NCI-H146 treated with DMSO at 0.1 percent for 48 hours (cell line): Measurements from ENCODE around the gene LRRIQ1.
A peak's percentile ranks its signal among the peaks of the same experiment; 100 is the strongest.

Source experiments
- DNase-seq: peaks from one replicate; lab custom pipeline; 2025; ENCODE audit not compliant: unreplicated experiment; lab: John Stamatoyannopoulos, UW

Gene LRRIQ1

GRCh38 chr12:85059594-85059993 lies 23.4 kb downstream of the LRRIQ1 start:
- no peak for DNase-seq

GRCh38 chr12:85060916-85061315 lies 24.8 kb downstream of the LRRIQ1 start:
- no peak for DNase-seq

GRCh38 chr12:85065837-85066482 lies 29.8 kb downstream of the LRRIQ1 start:
- no peak for DNase-seq

- DNase-seq: no peak
Observed at GRCh38 chr12:85072826-85073225, 36.7 kb downstream of the LRRIQ1 start.

GRCh38 chr12:85076688-85077430 lies 40.7 kb downstream of the LRRIQ1 start:
- peak; percentile 70 for DNase-seq

GRCh38 chr12:85085066-85085465 lies 48.9 kb downstream of the LRRIQ1 start:
- DNase-seq: no peak

- DNase-seq: no peak
Observed at GRCh38 chr12:85089792-85090191, 53.6 kb downstream of the LRRIQ1 start.

- DNase-seq: no peak
Observed at GRCh38 chr12:85092814-85093370, 56.7 kb downstream of the LRRIQ1 start.

DNA sequence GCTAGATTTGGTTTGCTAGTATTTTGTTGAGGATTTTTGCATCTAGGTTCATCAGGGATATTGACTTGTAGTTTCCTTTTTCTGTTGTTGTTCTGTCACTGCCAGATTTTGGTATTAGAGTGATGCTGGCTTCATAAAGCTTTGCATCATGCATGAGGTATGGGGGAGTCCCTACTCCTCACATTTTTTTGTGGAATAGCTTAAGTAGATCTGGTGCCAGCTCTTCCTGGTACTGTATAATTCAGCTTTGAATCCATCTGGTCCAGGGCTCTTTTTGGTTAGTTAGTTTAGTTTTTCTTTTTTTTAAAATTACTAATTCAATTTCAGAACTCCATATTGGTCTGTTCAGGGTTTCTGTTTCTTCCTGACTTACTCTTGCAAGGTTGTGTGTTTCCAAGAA lies 59.4 kb downstream of the LRRIQ1 start:
- DNase-seq: no peak

DNA sequence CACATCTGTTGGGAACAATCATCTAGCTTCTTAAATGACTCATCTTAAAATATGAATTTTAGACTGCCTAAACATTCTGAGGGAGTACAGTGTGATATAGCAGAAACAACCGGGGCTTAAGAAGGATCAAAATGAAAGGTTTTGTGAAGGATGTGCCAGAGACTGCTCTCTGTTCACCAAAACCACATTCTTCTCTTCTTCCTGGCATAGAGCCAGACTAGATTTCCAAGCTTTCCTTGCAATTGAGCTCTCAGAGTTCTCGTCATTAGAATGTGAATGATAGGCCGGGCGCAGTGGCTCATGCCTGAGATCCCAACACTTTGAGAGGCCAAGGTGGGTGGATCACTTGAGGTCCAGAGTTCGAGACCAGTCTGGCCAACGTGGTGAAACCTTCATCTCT lies 94.5 kb downstream of the LRRIQ1 start:
- DNase-seq: no peak

DNA sequence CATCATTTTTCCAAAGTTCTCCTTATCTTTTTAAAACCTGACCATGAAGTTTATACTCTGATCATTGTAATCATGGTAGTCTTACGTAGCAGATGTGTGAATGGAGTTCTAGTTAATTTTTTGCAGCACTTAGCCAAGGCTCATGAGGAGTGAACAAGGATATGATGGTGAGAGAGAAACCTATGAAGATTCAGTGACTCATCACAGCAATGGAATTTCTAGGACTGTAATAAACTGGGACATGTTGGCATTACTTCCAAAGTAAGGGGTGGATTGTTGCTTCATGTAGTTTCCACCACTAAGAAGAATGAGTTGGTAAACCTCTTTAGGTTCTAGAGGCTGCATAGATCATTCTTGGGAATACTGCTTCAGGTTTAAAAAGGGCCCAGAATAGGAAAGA lies 102.7 kb downstream of the LRRIQ1 start:
- no peak for DNase-seq

- DNase-seq: no peak
Observed at GRCh38 chr12:85147331-85147730, 111.2 kb downstream of the LRRIQ1 start.

GRCh38 chr12:85152311-85152729 lies 116.2 kb downstream of the LRRIQ1 start:
- DNase-seq: no peak

- DNase-seq: peak; percentile 41
Observed at GRCh38 chr12:85155791-85156190, 119.6 kb downstream of the LRRIQ1 start.

DNA sequence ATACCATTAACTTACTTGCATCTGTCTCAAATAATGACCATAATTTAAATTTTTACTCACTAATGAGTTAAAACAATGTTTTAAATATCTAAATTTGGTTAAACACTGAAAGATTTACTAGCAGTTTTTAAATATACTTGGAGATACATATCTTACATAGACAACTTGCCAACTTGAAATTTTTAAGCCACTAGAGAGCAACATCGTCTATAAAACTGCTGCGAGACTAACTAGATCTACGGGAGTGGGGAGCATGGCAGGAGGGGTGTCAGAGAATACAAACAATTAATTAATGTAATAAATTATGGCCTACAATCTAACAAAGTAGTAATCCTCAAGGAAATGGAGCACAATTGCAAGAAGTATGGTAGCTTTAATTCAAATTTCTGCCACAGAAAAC lies 120.4 kb downstream of the LRRIQ1 start:
- DNase-seq: no peak

GRCh38 chr12:85157035-85157603 lies 121.0 kb downstream of the LRRIQ1 start:
- DNase-seq: no peak

DNA sequence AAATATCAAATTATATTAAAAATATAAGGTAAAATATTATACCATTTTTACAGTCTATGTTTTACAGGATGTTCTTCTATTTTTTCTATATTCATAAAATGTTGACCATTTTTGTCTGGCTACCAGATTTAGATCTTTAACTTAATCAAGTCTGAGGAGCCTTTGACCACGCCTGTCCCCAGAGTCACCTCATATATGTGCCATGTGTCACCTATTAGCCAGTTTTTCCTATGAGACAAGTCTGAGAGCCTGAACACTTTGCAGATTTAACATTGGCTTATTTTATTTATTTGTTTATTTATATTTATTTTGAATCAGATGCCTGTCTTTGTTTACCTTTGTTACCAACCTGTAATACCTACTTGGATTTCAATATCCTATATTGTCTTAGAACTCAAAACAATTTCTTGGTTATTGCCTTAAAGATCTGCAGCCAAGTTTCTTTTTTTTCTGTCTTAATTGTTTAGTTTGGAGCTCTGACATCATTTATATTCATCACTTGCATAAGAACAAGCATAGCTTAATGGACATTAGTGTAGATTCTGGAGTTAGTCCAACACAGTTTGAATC lies 127.7 kb downstream of the LRRIQ1 start:
- DNase-seq: no peak

GRCh38 chr12:85179680-85180270 lies 143.6 kb downstream of the LRRIQ1 start:
- no peak for DNase-seq

- DNase-seq: no peak
Observed at GRCh38 chr12:85182699-85183098, 146.5 kb downstream of the LRRIQ1 start.

- DNase-seq: no peak
Observed at GRCh38 chr12:85183855-85184254, 147.7 kb downstream of the LRRIQ1 start.

DNA sequence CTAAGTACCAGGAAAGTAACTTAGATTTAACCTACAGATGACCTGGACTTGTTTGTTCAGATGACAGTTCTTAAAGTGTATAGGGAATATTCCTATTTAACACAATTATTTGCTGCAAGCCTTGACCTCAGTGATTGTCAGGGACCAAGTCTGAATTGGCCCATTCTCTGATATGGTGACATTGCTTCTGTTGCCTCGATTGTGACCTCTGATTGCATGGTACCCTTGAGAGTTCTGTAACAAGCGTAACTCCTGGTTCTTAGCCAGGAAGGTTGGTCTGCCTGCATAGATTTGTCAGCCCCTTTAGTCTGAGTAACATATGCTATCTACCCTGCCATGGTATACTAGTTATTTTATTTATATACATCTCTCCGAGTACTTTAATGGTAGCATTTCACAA lies 150.1 kb downstream of the LRRIQ1 start:
- no peak for DNase-seq
